ENCODE results near the gene SMAD2.
"Not testable (repeated sequence)": the region's sequence is repeated elsewhere in the genome, so short reads cannot be mapped to it uniquely, and the experiment has no call there.

SMAD2 gene

DNA sequence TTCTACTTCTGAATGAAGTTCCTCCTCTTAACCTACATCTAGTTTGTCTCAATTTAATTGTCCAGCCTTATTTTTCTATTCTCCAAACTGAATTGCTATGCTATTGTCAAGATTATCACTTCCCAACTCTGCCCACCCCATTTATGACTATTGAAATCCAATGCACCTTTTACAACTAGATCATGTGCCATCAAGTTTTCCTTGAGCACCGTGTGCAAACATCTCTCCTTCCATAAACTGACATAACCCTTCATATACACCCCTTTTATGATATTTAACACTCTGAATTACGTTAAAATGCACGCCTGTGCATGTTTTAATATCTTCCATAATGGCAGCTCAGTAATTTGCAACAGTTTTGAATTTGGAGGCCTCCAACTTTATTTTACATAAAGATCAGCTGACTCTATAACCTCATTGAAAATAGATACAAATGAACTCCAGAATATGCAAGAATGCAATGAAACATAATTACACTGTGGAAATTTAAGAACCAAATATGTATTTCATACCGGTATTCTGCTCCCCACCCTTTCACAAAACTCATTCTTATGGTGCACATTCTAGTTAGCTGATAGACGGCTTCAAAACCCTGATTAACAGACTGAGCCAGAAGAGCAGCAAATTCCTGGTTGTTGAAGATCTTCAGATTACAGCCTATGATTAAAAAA lies 85.5 kb downstream of the SMAD2 start:
- no peak for DNase-seq (ENCODE audit: low read depth in 2 of 3, low spot score in 2 of 3)

GRCh38 chr18:47842836-47843235 lies 87.6 kb downstream of the SMAD2 start:
- no peak for DNase-seq (ENCODE audit: low read depth in 2 of 3, low spot score in 2 of 3)

- DNase-seq (ENCODE audit: low read depth in 2 of 3, low spot score in 2 of 3): no peak
These were observed 92.1 kb downstream of the SMAD2 start for GRCh38 chr18:47838396-47838795.

DNA sequence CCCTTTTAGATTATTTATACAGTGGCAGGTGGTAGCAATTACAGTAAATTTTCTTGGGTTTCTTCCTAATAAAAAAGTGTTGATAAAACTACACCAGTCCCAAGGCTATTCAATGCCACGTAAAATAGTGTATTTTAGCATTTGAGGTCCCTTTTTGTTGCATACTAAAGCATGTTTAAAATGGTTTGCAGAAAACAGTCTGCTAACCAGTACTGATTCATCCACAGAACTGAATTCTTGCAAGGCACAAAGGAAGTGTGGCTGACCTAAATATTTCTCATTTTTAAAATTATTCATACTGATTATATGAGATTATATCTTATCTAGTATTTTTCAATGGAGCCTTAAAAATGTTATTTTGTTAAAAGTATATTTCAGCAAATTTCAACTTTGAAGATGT lies 98.1 kb downstream of the SMAD2 start:
- no peak for DNase-seq (ENCODE audit: low read depth in 2 of 3, low spot score in 2 of 3)

- no peak for DNase-seq (ENCODE audit: low read depth in 2 of 3, low spot score in 2 of 3)
These were observed 99.1 kb downstream of the SMAD2 start for GRCh38 chr18:47831351-47831750.

DNA sequence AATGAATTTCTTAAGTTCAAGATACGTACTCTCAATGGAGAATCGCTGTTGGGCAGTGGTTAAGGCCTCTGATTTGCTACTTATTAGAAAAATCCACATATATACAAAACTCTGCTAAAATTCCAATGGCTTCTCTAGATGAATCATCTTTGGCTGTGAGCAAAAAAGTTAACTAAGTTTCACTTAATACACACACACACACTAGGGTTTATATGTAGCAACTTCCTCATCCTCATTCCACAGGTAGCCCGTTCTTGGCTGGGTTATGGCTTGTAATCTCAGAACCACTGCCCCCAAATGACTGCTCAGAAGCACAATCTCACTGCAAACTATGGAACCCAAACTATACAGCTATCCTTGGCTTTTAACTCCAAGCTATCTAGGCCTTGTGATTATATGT lies 99.7 kb downstream of the SMAD2 start:
- no peak for DNase-seq (ENCODE audit: low read depth in 2 of 3, low spot score in 2 of 3)

DNA sequence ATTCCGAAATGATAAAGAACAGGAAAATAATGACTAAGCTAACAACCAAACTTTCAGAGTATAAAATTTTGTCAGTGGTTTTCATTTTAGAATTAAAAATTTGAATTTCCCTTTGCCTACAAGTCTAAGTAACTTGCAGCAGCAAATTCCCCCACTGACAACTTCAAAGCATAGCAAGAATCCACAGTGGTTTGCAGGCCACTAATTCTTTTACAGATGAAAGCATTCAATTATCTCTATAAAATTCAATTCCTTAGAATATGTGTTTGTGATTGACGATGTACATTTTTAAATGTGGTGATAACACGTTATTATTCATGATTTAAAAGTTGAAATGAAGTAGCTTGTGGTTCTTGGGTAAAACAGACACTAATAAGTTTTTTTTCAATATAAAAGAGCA lies 100.6 kb downstream of the SMAD2 start:
- no peak for DNase-seq (ENCODE audit: low read depth in 2 of 3, low spot score in 2 of 3)

DNA sequence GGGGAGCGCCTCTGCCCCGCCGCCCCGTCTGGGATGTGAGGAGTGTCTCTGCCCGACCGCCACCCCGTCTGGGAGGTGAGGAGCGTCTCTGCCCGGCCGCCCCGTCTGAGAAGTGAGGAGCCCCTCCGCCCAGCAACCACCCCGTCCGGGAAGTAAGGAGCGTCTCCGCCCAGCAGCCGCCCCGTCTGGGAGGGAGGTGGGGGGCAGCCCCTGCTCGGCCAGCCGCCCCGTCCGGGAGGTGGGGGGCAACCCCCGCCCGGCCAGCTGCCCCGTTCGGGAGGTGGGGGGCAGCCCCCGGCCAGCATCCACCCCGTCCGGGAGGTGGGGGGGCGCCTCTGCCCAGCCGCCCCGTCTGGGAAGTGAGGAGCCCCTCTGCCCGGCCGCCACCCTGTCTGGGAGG lies 102.4 kb downstream of the SMAD2 start:
- DNase-seq (ENCODE audit: low read depth in 2 of 3, low spot score in 2 of 3): not testable (repeated sequence)

DNA sequence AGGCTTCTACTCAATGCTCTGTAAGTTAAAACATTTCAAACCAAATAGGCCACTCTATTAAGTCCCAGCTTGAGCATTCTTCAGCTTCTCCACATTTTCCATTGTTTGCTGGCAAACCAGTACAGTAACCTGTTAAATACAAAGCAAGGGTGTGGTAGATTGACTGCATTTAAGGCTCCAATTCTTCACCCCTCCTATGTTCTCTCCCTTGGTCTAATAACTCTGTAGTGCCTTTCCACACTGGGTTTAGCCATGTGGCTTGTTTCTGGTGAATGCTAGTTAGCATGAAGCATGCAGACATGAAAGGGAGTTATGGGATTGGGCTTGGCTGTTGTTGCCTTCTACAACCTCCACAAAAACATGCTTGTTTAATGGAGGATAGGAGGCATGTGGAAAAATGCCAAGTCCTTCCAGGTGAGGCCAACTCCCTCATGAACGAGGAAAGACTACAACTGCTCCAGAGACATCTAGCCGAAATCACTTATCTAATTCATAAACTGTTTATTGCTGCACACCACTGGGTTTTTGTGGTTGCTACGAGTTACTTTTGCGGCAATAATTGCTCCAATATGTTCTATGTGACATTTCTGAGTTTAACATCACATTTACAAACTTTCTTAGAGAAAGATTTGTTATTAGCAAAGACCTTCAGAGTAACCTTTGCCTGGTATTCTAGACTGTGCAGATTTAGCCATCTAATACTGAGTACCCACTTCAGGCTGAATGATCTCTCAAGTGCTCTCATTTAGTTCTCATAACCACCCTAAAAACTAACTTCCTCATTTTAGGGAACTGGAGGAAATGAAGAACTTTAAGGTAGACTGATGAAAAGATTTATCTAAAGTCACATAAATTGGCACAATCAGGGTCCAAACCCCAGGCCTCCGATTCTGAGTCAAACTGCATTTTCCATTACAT lies 104.0 kb downstream of the SMAD2 start:
- no peak for DNase-seq (ENCODE audit: low read depth in 2 of 3, low spot score in 2 of 3)

- no peak for DNase-seq (ENCODE audit: low read depth in 2 of 3, low spot score in 2 of 3)
These were observed 109.1 kb downstream of the SMAD2 start for GRCh38 chr18:47821314-47821713.

GRCh38 chr18:47817795-47818077 lies 112.7 kb downstream of the SMAD2 start:
- DNase-seq (ENCODE audit: low read depth in 2 of 3, low spot score in 2 of 3): no peak

GRCh38 chr18:47817017-47817794 lies 113.3 kb downstream of the SMAD2 start:
- DNase-seq (ENCODE audit: low read depth in 2 of 3, low spot score in 2 of 3): no peak

GRCh38 chr18:47815486-47816270 lies 114.8 kb downstream of the SMAD2 start:
- no peak for DNase-seq (ENCODE audit: low read depth in 2 of 3, low spot score in 2 of 3)

GRCh38 chr18:47809420-47809819 lies 121.0 kb downstream of the SMAD2 start:
- DNase-seq (ENCODE audit: low read depth in 2 of 3, low spot score in 2 of 3): no peak

DNA sequence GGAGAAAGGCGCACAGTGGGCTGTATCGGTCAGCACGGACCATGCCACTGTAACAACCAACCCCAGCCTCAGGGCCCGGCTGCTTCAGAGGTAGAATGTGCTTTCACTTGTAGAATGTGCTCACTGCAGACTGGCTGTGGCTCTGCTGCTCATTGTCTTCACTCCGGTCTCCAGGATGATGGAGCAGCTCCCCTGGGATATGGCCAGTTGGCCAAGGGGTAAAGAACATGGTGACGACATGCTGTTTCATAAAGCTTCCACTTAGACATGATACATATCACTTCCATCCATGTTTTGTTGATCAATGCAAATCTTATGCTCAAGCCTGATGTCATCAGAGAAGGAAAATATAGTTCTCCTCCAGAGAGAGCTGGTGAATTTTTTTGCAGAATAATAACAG lies 127.7 kb downstream of the SMAD2 start:
- DNase-seq (ENCODE audit: low read depth in 2 of 3, low spot score in 2 of 3): no peak

DNA sequence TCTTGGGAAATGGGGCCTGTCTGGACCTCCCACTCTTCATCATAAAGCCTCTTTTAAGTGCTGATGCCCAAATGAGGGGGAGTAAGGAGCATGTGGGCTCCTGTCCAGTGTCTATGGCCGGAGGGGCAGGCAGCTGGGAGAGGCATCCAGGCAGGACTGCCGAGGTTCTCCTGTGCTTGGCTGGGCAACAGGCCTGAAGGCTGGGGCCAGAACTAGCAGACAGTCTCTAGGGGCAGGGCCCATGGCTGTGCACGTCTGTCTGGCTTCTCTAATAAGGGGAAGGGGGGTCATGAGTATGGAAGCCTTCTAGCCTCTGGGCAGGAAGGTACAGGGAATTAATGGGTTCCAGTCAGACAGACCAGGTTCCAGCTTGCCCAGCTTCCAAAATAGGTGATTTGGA lies 128.6 kb downstream of the SMAD2 start:
- no peak for DNase-seq (ENCODE audit: low read depth in 2 of 3, low spot score in 2 of 3)

DNA sequence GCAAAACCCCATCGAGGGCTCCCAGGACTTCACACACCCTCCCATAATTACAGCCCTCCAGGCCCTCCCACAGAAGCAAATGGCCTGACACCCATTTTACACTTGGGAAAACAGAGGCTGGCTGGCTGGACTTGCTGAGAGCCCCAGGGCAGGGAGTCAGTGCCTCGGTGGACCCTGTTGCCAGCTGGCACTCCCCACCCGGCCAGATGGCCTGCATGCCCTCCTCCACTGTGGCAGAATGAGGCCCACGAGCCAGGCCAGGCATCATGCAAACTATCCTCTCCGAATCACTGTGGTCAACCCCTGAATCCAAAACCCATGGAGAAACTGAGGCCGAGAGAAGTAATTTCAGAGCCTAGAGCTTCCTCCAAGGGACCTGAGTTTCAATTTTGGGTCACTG lies 129.7 kb downstream of the SMAD2 start:
- no peak for DNase-seq (ENCODE audit: low read depth in 2 of 3, low spot score in 2 of 3)

GRCh38 chr18:47800248-47800647 lies 130.2 kb downstream of the SMAD2 start:
- no peak for DNase-seq (ENCODE audit: low read depth in 2 of 3, low spot score in 2 of 3)

DNA sequence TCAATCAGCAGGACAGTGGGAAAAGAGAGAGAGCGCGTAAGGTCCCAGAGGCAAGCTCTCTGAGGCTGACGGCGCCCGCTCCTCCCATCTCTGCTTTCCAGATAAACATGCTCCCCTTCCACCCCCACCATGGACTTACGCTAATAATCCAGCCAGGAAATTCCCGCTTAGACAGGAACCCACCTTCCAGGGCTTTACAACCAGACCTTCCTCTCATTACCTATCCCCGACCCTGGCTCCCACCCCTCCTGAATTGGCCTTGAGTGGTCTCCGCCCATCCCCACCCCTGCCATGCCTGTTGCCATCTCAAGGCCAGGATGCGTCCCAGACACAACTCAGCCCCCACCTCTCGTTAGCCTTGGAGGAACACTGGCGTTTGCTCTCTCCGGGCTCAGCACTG lies 131.1 kb downstream of the SMAD2 start:
- DNase-seq (ENCODE audit: low read depth in 2 of 3, low spot score in 2 of 3): no peak

- DNase-seq (ENCODE audit: low read depth in 2 of 3, low spot score in 2 of 3): no peak
These were observed 132.1 kb downstream of the SMAD2 start for GRCh38 chr18:47798366-47798765.

DNA sequence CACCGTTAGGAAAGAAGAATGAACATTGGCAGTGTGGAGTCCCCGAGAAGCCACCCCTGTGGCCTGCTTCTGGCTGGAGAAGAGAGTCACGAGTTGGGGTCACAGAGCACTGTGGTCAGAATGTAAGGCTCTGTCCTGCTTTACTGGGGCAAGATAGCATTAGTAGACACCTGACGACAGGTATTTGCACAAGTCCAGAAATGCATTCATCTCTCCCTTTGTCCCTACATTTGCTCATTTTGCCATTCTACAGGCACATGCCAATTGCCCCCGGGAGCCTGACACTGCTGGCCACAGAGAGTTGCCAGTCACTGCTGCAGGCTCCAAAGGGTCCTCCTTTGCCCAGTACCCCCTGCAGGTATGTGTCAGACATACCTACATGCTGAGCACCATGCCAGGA lies 133.3 kb downstream of the SMAD2 start:
- no peak for DNase-seq (ENCODE audit: low read depth in 2 of 3, low spot score in 2 of 3)

Measured in activated CD8-positive, alpha-beta memory T cell treated with anti-CD3 and anti-CD28 coated beads for 48 hours (primary cell).